Neural cell (in vitro differentiated cells): ENCODE data around the gene SALL3. TPM values are rescaled to one million over a fixed set of nuclear protein-coding genes. Genes with fewer than 3 reads are reported as not detected.

Experiments
- H2AFZ ChIP-seq: fragments of 200-600, 300-800 bp; sonication (generic), shearing (Covaris generic); 2 replicates; pipeline ENCODE4 v1.6.0; 2014; ENCODE audit warnings: low read depth, mild to moderate bottlenecking, antibody characterized with exemption, low read length, moderate library complexity
- H3F3A ChIP-seq: fragments of 200-600 bp; shearing (Covaris generic); 2 replicates; pipeline ENCODE4 v1.6.1; 2016; ENCODE audit warnings: mild to moderate bottlenecking, moderate library complexity, mixed read lengths, antibody characterized with exemption, low read length; ENCODE audit not compliant: insufficient read depth, poor library complexity, severe bottlenecking
- H3K27ac ChIP-seq: fragments of 200-600, 300-800 bp; sonication (generic), shearing (Covaris generic); 2 replicates; pipeline ENCODE4 v1.5.1; 2014; ENCODE audit warnings: mild to moderate bottlenecking, low read length, moderate library complexity
- H3K27me3 ChIP-seq: fragments of 300-800, 200-600 bp; sonication (generic), shearing (Covaris generic); 2 replicates; pipeline ENCODE4 v1.6.0; 2014; ENCODE audit warnings: mild to moderate bottlenecking, low read depth, low read length, moderate library complexity; ENCODE audit not compliant: insufficient read depth
- H3K36me3 ChIP-seq: fragments of 300-800, 200-600 bp; sonication (generic), shearing (Covaris generic); 2 replicates; pipeline ENCODE4 v1.5.1; 2014; ENCODE audit warnings: mild to moderate bottlenecking, antibody characterized with exemption, low read length, moderate library complexity; ENCODE audit not compliant: insufficient read depth
- H3K4me2 ChIP-seq: fragments of 300-800, 200-600 bp; sonication (generic), shearing (Covaris generic); 2 replicates; pipeline ENCODE4 v1.6.0; 2014; ENCODE audit warnings: mild to moderate bottlenecking, low read length
- H3K4me3 ChIP-seq: fragments of 300-800, 200-600 bp; sonication (generic), shearing (Covaris generic); 2 replicates; pipeline ENCODE4 v1.5.1; 2014; ENCODE audit warnings: mild to moderate bottlenecking, low read length, moderate library complexity
- H3K79me2 ChIP-seq: fragments of 200-600 bp; shearing (Covaris generic); replicated peaks from 2 replicates; pipeline ENCODE4 v1.6.0; 2014; ENCODE audit warnings: mild to moderate bottlenecking, low read length, moderate library complexity; ENCODE audit not compliant: insufficient read depth
- H3K9ac ChIP-seq: fragments of 300-800, 200-600 bp; sonication (generic), shearing (Covaris generic); 2 replicates; pipeline ENCODE4 v1.6.1; 2016; ENCODE audit warnings: mild to moderate bottlenecking, low read length, mixed read lengths
- H3K9me2 ChIP-seq: fragments of 200-600 bp; shearing (Covaris generic); 2 replicates; pipeline ENCODE4 v1.6.1; 2016; ENCODE audit warnings: mild to moderate bottlenecking, low read length, mixed read lengths; ENCODE audit not compliant: insufficient read depth
- H3K9me3 ChIP-seq: fragments of 200-600, 300-800 bp; sonication (generic), shearing (Covaris generic); 2 replicates; pipeline ENCODE4 v1.6.1; 2016; ENCODE audit warnings: mild to moderate bottlenecking, mixed run types, low read length, moderate library complexity, mixed read lengths
- H4K20me1 ChIP-seq: fragments of 200-600 bp; shearing (Covaris generic); 2 replicates; pipeline ENCODE4 v1.6.1; 2016; ENCODE audit warnings: mild to moderate bottlenecking, mixed run types; ENCODE audit not compliant: insufficient read depth
- CTCF ChIP-seq: fragments of 450-650 bp; IDR thresholded peaks from 2 replicates; pipeline ENCODE4 v1.5.1; 2014; ENCODE audit warnings: antibody characterized with exemption, mild to moderate bottlenecking, moderate library complexity; ENCODE audit not compliant: poor library complexity, severe bottlenecking
- EP300 ChIP-seq: fragments of 450-650 bp; conservative IDR thresholded peaks from 2 replicates; pipeline ENCODE4 v1.6.1; 2014; ENCODE audit warnings: antibody characterized with exemption, mild to moderate bottlenecking, moderate library complexity; ENCODE audit not compliant: poor library complexity, severe bottlenecking
- EZH2 ChIP-seq: fragments of 200-600, 300-800 bp; shearing (Covaris generic), sonication (generic); IDR thresholded peaks from 2 replicates; pipeline ENCODE4 v1.6.1; 2014; ENCODE audit warnings: antibody characterized with exemption, low read length, borderline replicate concordance, mild to moderate bottlenecking; ENCODE audit not compliant: insufficient read depth, poor library complexity, severe bottlenecking
- MXI1 ChIP-seq: fragments of 450-650 bp; conservative IDR thresholded peaks from 2 replicates; pipeline ENCODE4 v1.6.1; 2014; ENCODE audit warnings: antibody characterized with exemption, mild to moderate bottlenecking; ENCODE audit not compliant: poor library complexity, severe bottlenecking
- POLR2AphosphoS5 ChIP-seq: IDR thresholded peaks from 2 replicates; pipeline ENCODE4 v1.6.1; 2012
- RAD21 ChIP-seq: fragments of 450-650 bp; conservative IDR thresholded peaks from 2 replicates; pipeline ENCODE4 v1.6.1; 2014; ENCODE audit warnings: antibody characterized with exemption, mild to moderate bottlenecking, moderate library complexity
- REST ChIP-seq: IDR thresholded peaks from 2 replicates; pipeline ENCODE4 v1.6.1; 2012; ENCODE audit warnings: borderline replicate concordance
- SMC3 ChIP-seq: fragments of 450-650 bp; conservative IDR thresholded peaks from 2 replicates; pipeline ENCODE4 v1.6.1; 2014; ENCODE audit warnings: antibody characterized with exemption, mild to moderate bottlenecking, moderate library complexity; ENCODE audit not compliant: poor library complexity
- TAF1 ChIP-seq: IDR thresholded peaks from 2 replicates; pipeline ENCODE4 v1.6.1; 2012; ENCODE audit warnings: low read depth
- polyA plus RNA-seq: library from polyadenylated mRNA; depleted of rRNA; stranded (reverse); fragments of >200 nt; gene quantifications from 2 replicates; pipeline ENCODE4 v1.2.3, GENCODE V29; 2014

SALL3 gene
- polyA plus RNA-seq, 1 donor from 2014 or later: 0.16 TPM

GRCh38 chr18:78994000-78994399 lies 14.4 kb downstream of the SALL3 start:
- no peak for TF ChIP-seq CTCF
- no peak for TF ChIP-seq EZH2
- no peak for TF ChIP-seq MXI1
- TF ChIP-seq POLR2AphosphoS5: no peak
- TF ChIP-seq EP300: no peak
- TF ChIP-seq RAD21: no peak
- TF ChIP-seq REST: no peak
- TF ChIP-seq TAF1: no peak
- no peak for TF ChIP-seq SMC3
- Histone ChIP-seq H3K36me3 (no peaks in the 10 kb centered on the region), H3K27me3 (no peaks in the 10 kb centered on the region), H3K27ac (no peak overlapping the region), H2AFZ (no peak overlapping the region), H3K9me2 (no peaks in the 10 kb centered on the region), H3F3A (no peaks in the 10 kb centered on the region), H3K9me3 (no peaks in the 10 kb centered on the region), H3K79me2 (no peaks in the 10 kb centered on the region), H3K4me3 (no peak overlapping the region), H4K20me1 (no peaks in the 10 kb centered on the region), H3K4me2 (no peak overlapping the region), H3K9ac (no peak overlapping the region)

- Histone ChIP-seq H2AFZ (no peak overlapping the region), H3K27me3 (no peaks in the 10 kb centered on the region), H3K9ac (no peak overlapping the region), H3K9me2 (no peaks in the 10 kb centered on the region), H4K20me1 (no peaks in the 10 kb centered on the region), H3K4me3 (no peak overlapping the region), H3K27ac (no peak overlapping the region), H3K79me2 (no peaks in the 10 kb centered on the region), H3K36me3 (no peaks in the 10 kb centered on the region), H3K9me3 (no peaks in the 10 kb centered on the region), H3F3A (no peaks in the 10 kb centered on the region), H3K4me2 (no peak overlapping the region)
- TF ChIP-seq EZH2: no peak
- no peak for TF ChIP-seq RAD21
- TF ChIP-seq REST: no peak
- TF ChIP-seq EP300: no peak
- TF ChIP-seq SMC3: no peak
- TF ChIP-seq CTCF: no peak
- no peak for TF ChIP-seq MXI1
- TF ChIP-seq POLR2AphosphoS5: no peak
- TF ChIP-seq TAF1: no peak
These were observed 14.9 kb downstream of the SALL3 start for GRCh38 chr18:78994531-78994930.
